ENCODE results near the gene SPDYE3. TPM values are rescaled to one million over a fixed set of nuclear protein-coding genes. Genes with fewer than 3 reads are reported as not detected.

SPDYE3 gene
- total RNA-seq, 1 donor from 2014 or later, result not detected

DNA sequence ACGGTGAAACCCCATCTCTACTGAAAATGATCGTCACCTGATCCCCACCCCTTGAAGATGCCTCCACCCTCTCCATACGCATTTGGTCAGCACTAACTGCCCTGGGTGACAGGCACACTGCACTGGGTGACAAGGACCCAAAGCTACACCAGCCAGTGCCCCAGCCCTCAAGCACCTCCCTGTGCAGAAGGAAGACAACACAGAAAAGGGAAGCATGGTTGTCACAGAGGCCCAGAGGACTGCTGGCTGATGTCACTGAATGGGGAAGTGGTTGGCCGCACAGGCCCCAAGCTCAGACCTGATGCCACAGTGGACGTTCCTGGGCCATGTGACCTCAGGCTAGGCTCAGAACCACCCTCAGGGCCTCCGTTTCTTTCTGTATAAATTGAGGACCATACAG, 61.6 kb downstream of the SPDYE3 start:
- Mint-ChIP-seq H3K4me3 (peak overlapping the region; percentile 44), H3K9me3 (no peaks in the 10 kb centered on the region), H3K36me3 (ENCODE audit: low read depth) (peaks cover 8% of the 10 kb centered on the region), H3K4me1 (peaks cover 92% of the 10 kb centered on the region), H3K27ac (peak overlapping the region; percentile 91), H3K27me3 (no peaks in the 10 kb centered on the region)
- CTCF ChIA-PET, result interaction anchor here (1.0 to 2.5 kb wide), 5 partner anchors 9 to 81 kb away, joined by 3 to 17 read pairs (median 4); no protein-coding TSS in a partner anchor
- ATAC-seq (ENCODE audit: low read depth) (peak; percentile 80), DNase-seq (peak; percentile 69)
- intact Hi-C loops (cut with micrococcal nuclease), result loop anchor here (1.0 kb wide), 9 partner anchors 11 to 304 kb away; partner anchors contain the start of genes GNB2, PILRB, ZCWPW1 and ZNF3
- TF ChIP-seq CTCF (IDR thresholded peaks at IDR 0.05), result no peak
- POLR2A ChIA-PET, result interaction anchor here (0.5 to 2.4 kb wide), 28 partner anchors 10 to 1494 kb away, joined by 3 to 90 read pairs (median 7); partner anchors contain the start of genes AP4M1, FBXO24, LRCH4 and MBLAC1

- no peak for TF ChIP-seq CTCF (IDR thresholded peaks at IDR 0.05)
- intact Hi-C loops (cut with micrococcal nuclease), result no loop called here
- no peak overlapping the region for H3K4me3 Mint-ChIP-seq
- DNase-seq (no peak), ATAC-seq (ENCODE audit: low read depth) (no peak)
- CTCF ChIA-PET, result interaction anchor here (1.0 kb wide), 1 partner anchor 38 kb away, joined by 3 read pairs; no protein-coding TSS in a partner anchor
- H3K9me3 Mint-ChIP-seq, result no peaks in the 10 kb centered on the region
- peaks cover 92% of the 10 kb centered on the region for H3K4me1 Mint-ChIP-seq
- POLR2A ChIA-PET, result interaction anchor here (1.3 kb wide), 1 partner anchor 59 kb away, joined by 7 read pairs; the partner anchor contains the start of genes MEPCE and ZCWPW1
- peak overlapping the region; percentile 91 for H3K27ac Mint-ChIP-seq
- H3K27me3 Mint-ChIP-seq, result no peaks in the 10 kb centered on the region
- peaks cover 1% of the 10 kb centered on the region for H3K36me3 Mint-ChIP-seq (ENCODE audit: low read depth)
Observed at GRCh38 chr7:100370303-100370702, 62.8 kb downstream of the SPDYE3 start.

DNA sequence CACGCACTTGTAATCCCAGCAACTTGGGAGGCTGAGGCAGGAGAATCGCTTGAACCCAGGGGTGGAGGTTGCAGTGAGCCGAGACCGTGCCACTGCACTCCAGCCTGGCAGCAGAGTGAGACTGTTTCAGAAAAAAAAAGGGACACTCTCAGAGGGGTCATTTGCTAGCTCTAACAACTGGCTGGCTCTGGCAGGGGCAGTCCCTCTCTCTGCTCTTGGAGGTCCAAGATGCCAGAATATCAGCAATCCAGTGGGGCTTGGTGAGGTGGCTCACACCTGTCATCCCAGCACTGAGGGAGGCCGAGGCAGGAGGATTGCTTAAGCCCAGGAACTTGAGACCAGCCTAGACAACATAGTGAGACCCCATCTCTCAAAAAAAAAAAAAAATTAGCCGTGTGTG, 63.2 kb downstream of the SPDYE3 start:
- ATAC-seq (ENCODE audit: low read depth) (no peak), DNase-seq (no peak)
- H3K27ac Mint-ChIP-seq, result peak overlapping the region; percentile 91
- no peak overlapping the region for H3K4me3 Mint-ChIP-seq
- ChIA-PET POLR2A (interaction anchor here (1.3 kb wide), 1 partner anchor 58 kb away, joined by 7 read pairs; the partner anchor contains the start of genes MEPCE and ZCWPW1), CTCF (interaction anchor here (1.0 kb wide), 1 partner anchor 37 kb away, joined by 3 read pairs; no protein-coding TSS in a partner anchor)
- intact Hi-C loops (cut with micrococcal nuclease), result no loop called here
- H3K4me1 Mint-ChIP-seq, result peaks cover 88% of the 10 kb centered on the region
- H3K36me3 Mint-ChIP-seq (ENCODE audit: low read depth), result no peaks in the 10 kb centered on the region
- H3K9me3 Mint-ChIP-seq, result no peaks in the 10 kb centered on the region
- TF ChIP-seq CTCF (IDR thresholded peaks at IDR 0.05), result no peak
- no peaks in the 10 kb centered on the region for H3K27me3 Mint-ChIP-seq

DNA sequence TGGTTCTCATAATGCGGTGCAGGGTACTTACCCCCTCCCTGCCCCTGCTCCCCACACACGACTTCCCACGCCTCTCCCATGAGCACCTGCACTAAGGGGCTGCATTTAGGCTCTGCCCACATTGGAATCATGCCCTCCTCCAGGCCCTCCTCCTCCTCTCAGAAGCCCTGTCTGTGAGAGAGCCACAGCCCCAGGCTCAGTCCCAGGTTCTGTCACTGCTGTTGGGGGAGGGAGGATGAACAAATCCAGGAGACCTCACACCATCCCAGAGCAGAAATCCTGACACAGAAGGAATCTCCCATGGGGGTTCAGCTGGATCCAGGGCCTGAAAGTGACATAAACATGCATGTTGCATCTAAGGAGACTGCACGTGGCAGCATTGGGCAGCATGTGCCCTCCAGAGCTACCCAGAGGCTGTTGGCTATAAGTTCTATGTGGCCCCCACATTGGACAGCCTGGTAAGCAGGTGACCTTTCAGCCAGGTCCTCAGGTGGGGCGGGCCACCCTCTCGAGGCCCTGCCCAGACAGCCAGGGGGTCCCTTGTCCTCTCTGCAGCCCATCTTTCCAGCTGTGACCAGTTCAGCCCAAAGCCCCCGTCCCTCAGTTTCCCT, 64.2 kb downstream of the SPDYE3 start:
- TF ChIP-seq CTCF (IDR thresholded peaks at IDR 0.05), result no peak
- Mint-ChIP-seq H3K27ac (peak overlapping the region; percentile 91), H3K27me3 (no peaks in the 10 kb centered on the region), H3K4me1 (peaks cover 79% of the 10 kb centered on the region), H3K4me3 (no peak overlapping the region), H3K36me3 (ENCODE audit: low read depth) (no peaks in the 10 kb centered on the region), H3K9me3 (no peaks in the 10 kb centered on the region)
- intact Hi-C loops (cut with micrococcal nuclease), result no loop called here
- ATAC-seq (ENCODE audit: low read depth), result no peak
- no peak for DNase-seq
- ChIA-PET CTCF (interaction anchor here (1.4 kb wide), 1 partner anchor 36 kb away, joined by 7 read pairs; no protein-coding TSS in a partner anchor), POLR2A (interaction anchor here (0.6 to 0.9 kb wide), 2 partner anchors 7 to 57 kb away, joined by 3 read pairs; partner anchors contain the start of gene ZCWPW1)

Other genes with a start within 250 kb of the SPDYE3 start
- gene ZNF3, start 226.0 kb upstream of the SPDYE3 start, total RNA-seq, result 33.9 and 39.6 TPM in 2 replicates
- gene COPS6, start 218.7 kb upstream of the SPDYE3 start, total RNA-seq, result 88.3 and 108 TPM in 2 replicates
- gene MCM7, start 206.3 kb upstream of the SPDYE3 start, total RNA-seq, result 99.7 and 104 TPM in 2 replicates
- gene AP4M1, start 206.1 kb upstream of the SPDYE3 start, total RNA-seq, result 11.1 and 12.5 TPM in 2 replicates
- gene TAF6, start 188.3 kb upstream of the SPDYE3 start, total RNA-seq, result 42.6 and 54.9 TPM in 2 replicates
- 7.1 and 8.6 TPM in 2 replicates for gene CNPY4, start 188.1 kb upstream of the SPDYE3 start, total RNA-seq
- gene MBLAC1, start 180.7 kb upstream of the SPDYE3 start, total RNA-seq, result 1.9 and 2.2 TPM in 2 replicates
- gene LAMTOR4, start 158.8 kb upstream of the SPDYE3 start, total RNA-seq, result 151 and 161 TPM in 2 replicates
- gene TRAPPC14, start 149.0 kb upstream of the SPDYE3 start, total RNA-seq, result 55.7 and 65.3 TPM in 2 replicates
- 0.10 and 1.2 TPM in 2 replicates for gene GAL3ST4, start 139.1 kb upstream of the SPDYE3 start, total RNA-seq
- gene GPC2, start 130.3 kb upstream of the SPDYE3 start, total RNA-seq, result 5.0 and 5.1 TPM in 2 replicates
- 41.3 and 42.4 TPM in 2 replicates for gene STAG3, start 129.8 kb upstream of the SPDYE3 start, total RNA-seq
- 17.1 and 20.0 TPM in 2 replicates for gene PVRIG, start 87.8 kb upstream of the SPDYE3 start, total RNA-seq
- 65.8 and 79.4 TPM in 2 replicates for gene PILRB, start 50.4 kb downstream of the SPDYE3 start, total RNA-seq
- gene PILRA, start 65.8 kb downstream of the SPDYE3 start, total RNA-seq, result 2.1 and 2.2 TPM in 2 replicates
- 10.8 and 15.2 TPM in 2 replicates for gene ZCWPW1, start 121.0 kb downstream of the SPDYE3 start, total RNA-seq
- gene MEPCE, start 122.1 kb downstream of the SPDYE3 start, total RNA-seq, result 61.0 and 65.5 TPM in 2 replicates
- 41.2 and 45.0 TPM in 2 replicates for gene PPP1R35, start 128.8 kb downstream of the SPDYE3 start, total RNA-seq
- 2.3 and 2.7 TPM in 2 replicates for gene SPACDR, start 156.6 kb downstream of the SPDYE3 start, total RNA-seq
- 60.2 and 68.7 TPM in 2 replicates for gene TSC22D4, start 171.5 kb downstream of the SPDYE3 start, total RNA-seq
- gene NYAP1, start 176.2 kb downstream of the SPDYE3 start, total RNA-seq, result not detected in 2 replicates
- gene AGFG2, start 231.5 kb downstream of the SPDYE3 start, total RNA-seq, result 9.5 and 10.8 TPM in 2 replicates